D721Med (cell line): ENCODE results near the gene KLF16.
"Not testable (repeated sequence)": the region's sequence is repeated elsewhere in the genome, so short reads cannot be mapped to it uniquely, and the experiment has no call there.

Source experiments
- DNase-seq: peaks from one replicate; pipeline ENCODE4 v3.0.0; 2011; ENCODE audit warnings: low spot score; ENCODE audit not compliant: insufficient read length
- FAIRE-seq: peaks from 2 replicates; lab custom pipeline; 2011; peaks lifted over from hg19 to GRCh38; lab: Jason Lieb, UNC
- TF ChIP-seq, protein P1 (sequence below): IDR thresholded peaks from 2 replicates; pipeline ENCODE4 v1.5.1; 2012; ENCODE audit warnings: mild to moderate bottlenecking, control low read depth; ENCODE audit not compliant: insufficient read depth; ENCODE audit errors: missing control alignments

The KLF16 gene

DNA sequence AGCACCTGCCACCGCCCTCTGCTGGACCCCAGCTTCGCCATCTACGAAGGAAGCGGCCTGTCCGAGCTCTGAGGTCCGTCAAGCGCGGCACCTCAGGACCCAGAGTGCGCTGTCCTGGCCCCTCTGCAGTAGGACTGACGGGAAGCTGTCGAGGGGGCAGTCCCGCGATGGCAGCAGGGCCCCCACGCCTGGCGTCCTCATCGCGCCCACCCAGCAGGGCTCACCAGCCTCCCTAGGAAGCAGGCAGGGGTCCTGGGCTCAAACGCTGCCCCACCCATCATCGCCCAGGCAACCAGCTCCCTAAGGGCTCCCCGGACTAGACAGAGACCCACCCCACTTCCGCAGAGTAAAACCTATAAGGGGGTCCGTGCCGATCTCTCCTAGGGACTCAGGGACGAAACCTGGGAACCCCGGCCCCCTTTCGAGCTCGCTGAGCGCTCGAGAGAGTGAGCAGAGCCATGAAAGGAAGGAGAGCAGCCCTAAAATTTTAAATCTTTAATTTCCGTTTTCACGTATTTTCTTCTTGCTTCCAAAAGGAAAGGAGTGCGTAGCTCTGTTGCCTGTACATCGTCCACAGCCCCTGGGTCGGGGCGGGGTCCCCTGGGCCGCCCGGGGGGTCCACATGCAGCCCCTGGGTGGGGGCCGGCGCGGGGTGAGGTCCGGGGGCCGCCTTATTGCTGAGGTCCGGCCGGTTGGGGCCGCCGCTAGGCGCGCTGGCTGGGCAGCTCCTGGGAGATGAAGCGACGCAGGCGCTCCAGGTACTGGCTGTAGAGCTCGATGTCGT lies 13.3 kb upstream of the KLF16 start:
- not testable (repeated sequence) for DNase-seq, FAIRE-seq
- TF ChIP-seq, protein P1, sequence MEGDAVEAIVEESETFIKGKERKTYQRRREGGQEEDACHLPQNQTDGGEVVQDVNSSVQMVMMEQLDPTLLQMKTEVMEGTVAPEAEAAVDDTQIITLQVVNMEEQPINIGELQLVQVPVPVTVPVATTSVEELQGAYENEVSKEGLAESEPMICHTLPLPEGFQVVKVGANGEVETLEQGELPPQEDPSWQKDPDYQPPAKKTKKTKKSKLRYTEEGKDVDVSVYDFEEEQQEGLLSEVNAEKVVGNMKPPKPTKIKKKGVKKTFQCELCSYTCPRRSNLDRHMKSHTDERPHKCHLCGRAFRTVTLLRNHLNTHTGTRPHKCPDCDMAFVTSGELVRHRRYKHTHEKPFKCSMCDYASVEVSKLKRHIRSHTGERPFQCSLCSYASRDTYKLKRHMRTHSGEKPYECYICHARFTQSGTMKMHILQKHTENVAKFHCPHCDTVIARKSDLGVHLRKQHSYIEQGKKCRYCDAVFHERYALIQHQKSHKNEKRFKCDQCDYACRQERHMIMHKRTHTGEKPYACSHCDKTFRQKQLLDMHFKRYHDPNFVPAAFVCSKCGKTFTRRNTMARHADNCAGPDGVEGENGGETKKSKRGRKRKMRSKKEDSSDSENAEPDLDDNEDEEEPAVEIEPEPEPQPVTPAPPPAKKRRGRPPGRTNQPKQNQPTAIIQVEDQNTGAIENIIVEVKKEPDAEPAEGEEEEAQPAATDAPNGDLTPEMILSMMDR, result peak; percentile 17

DNA sequence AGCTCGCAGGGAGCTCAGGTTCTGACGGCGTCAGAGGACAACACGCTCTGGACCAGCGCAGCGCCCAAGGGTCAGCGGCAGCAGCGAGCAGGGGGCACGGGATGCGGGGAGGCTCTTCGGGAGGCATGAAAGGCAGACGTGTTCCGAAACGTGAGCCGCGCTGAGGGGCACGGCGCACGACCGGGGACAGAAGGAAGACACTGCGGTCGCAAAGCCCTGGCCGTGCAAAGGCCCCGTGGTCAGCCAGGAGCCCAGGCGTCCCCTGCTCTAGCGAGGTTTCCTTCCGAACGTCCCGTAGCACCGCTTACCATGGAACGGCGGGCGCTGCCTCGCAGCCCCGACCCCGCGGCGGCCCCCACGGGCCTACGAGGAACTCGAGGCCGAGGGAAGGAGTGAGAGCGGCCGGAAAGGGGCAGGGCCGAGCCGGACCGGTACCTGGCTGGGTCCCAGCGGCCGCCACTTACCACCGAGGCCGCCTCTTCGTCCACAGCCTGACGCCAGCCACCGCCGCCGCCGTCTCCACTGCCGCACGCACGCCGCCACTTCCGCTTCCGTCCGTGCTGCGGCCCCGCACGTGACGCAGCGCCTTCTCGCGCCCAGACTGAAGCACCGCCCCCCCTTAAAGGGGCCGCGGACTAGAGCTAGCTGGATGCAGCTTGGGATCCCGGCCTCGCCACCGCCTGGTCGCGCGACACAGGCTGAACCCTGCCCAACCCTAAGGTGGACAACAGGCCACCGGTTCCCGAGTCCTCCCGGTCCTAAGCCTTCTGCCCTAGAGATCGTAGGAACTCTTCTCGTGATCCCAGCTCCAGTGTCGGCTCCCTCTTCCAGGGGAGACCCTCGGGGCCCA lies 12.5 kb upstream of the KLF16 start:
- FAIRE-seq, result no peak
- TF ChIP-seq, protein P1, result no peak
- DNase-seq, result peak; percentile 83

DNA sequence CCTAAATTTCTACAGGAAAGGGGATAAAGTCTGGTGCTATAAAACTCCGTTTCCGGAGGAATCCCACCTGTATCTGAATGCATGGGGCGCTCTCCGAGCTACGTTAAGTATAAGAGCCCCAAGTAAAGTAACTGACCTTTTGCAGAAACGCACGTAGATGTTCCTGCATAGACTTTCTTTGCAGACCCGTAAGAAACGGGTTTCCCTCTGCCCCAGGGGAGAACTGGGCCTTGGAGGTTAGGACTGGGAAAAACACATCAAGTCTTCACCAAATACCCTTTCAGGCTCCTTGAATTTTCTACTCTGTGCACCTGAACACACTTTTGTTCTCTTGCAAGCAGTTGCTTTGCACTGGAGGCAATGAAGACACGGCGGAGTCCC lies 11.9 kb upstream of the KLF16 start:
- FAIRE-seq, result not testable (repeated sequence)

DNA sequence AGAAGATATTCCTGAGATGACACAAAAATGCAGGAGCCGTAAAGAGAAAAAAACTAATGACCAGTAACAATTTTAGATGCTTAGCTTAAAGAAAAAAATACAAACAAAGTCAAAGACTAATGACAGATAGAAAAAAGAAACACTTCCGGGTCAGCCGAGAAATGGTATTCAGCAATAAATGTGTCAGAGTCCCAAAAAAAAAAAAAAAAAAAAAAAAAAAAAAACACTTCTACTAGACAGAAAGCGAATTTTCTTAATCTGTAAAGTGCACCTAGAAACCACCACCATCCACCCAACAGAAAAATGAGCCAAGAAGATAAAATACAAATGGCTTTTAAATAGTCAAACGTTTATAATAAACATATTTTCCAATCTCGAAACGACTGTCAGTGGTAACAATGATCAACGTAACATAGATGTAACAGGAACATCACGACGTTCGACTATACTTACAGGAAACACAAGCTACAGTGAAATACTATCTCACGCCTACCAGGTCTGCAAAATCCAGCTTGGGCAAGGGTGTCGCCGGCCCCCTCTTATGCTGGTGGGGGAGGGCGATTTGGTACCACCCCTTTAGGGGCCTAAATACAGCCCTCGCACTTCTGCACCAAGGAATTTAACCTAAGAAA lies 11.3 kb upstream of the KLF16 start:
- TF ChIP-seq, protein P1, result no peak
- DNase-seq (no peak), FAIRE-seq (no peak)

More for the DNA sequence above, 11.9 kb upstream of the KLF16 start:
- not testable (repeated sequence) for DNase-seq

DNA sequence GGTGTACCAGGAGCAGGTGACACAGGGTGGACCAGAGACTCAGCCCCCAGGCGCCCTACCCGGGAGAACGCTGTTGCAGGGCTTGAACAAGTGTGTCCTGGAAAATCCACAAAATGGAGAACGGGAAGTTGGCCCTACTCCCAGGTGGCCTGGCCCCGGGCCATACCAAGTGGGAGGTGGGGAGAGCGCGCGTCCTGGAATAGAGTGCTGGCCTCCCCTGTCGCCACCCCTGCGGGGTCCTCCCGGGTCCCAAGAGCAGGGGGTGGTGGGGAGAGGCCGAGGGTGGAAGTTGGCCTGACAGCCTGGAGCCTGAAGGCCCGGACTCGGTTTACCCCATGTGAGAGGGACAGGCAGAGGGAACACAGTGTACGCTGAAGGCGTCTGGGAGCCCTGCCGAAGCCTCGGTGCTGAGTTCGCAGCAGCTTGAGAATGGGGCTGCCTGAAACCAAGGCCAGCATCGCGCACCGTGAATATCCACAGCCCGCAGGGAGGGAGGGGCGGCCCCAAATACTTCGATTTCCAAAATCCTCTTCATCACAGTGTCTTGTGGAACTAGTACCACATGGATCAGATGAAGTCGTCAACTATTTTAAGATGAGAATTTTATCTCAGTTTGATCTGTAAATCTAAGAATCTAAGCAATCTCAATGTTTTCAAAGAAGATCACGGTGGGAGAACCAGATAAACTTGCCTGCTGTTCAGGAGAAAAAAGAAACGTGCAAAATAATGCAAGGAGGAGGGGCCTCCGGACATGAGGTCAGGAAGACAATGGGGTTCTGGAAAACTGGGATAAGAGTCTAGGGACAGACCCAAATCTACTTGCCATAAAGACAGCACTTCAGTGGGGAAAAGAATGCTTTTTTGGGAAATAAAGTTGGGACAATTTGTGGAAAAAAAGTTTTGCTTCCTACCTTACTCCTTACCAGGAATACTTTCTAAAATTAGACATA lies 10.4 kb upstream of the KLF16 start:
- FAIRE-seq, result no peak
- TF ChIP-seq, protein P1, result no peak
- no peak for DNase-seq

DNA sequence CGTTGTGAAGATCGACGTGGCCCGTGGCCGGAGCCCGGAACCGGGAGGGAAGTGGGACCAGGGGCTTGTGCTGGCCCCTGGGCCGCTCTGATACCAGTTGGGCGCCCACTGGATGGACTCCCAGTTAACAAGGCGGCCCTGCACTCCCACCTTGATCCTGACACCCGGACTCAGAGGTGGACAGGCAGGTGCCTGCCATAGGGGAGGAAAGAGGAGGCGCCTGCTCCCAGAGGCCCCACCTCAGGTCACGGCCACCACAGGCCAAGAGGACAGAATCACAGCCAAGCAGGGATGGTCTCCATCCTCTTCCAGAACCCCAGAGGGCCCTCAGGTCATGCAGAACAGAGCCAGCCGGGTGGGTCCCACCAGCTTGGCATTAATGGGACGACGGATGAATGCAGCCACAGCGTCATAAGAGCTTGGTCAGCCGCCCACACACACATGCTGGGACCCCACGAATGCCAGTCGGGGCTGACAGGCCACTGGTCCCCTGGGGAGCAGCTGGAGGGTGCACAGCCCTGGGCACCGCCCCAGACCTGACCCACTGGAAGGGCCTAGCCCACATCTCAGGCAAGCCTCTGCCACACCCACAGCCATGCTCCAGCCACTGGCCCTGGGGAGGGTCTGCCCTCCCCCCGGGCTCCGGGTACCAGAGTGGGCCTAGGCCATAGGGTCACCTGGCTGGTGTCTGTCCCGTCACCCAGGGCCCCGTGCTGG lies 9.6 kb upstream of the KLF16 start:
- FAIRE-seq, result no peak
- TF ChIP-seq, protein P1, result no peak
- DNase-seq, result no peak
